Peyer's patch (tissue), 4 donors: ENCODE data around the gene PSG11.
"Not testable (repeated sequence)": the region's sequence is repeated elsewhere in the genome, so short reads cannot be mapped to it uniquely, and the experiment has no call there.

Experiments
- CTCF ChIP-seq, 6 experiments: fragments of 450-650 bp in 4 of 6; fragments of 200-600 bp in 2 of 6; sonication (generic) in 1 of 6; IDR thresholded peaks; one replicate each; pipeline ENCODE4 v1.5.1; 2017 to 2019; ENCODE audit warnings: antibody characterized with exemption in 6 of 6, mild to moderate bottlenecking in 3 of 6, moderate library complexity in 1 of 6
- POLR2A ChIP-seq, 2 donors: fragments of 450-650 bp; IDR thresholded peaks; one replicate each; pipeline ENCODE4 v1.5.1; 2017; ENCODE audit warnings: antibody characterized with exemption in 2 of 2, mild to moderate bottlenecking in 2 of 2, moderate library complexity in 2 of 2

- not testable (repeated sequence) for TF ChIP-seq CTCF, POLR2A (IDR thresholded peaks at IDR 0.05)
These were observed 4.6 kb downstream of the PSG11 start for GRCh38 chr19:43021629-43022028.
